Measurements from ENCODE around the gene WNT3A.

Gene WNT3A

GRCh38 chr1:228031276-228031995 lies 24.6 kb downstream of the WNT3A start:
- DNase-seq (ENCODE audit: low spot score): no peak

DNA sequence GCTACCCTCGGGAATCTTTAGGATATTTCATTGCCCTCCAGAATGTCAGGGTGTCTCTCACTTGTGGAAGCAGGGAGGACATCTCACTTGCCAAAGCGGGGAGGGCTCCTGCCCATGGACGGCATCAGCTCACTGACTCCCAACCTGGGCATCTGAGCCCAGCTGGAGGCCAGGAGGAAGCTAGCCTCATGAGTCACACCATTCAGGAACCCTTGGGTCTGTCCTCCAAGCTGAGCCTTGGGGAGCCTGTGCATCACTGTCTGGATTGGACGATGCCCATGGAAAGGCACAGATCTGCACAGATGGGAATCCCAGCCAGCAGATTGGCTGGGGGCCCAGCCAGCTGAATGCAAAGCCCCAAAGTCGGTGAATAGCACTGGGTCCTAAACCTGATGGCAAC lies 25.2 kb downstream of the WNT3A start:
- DNase-seq (ENCODE audit: low spot score): no peak

DNA sequence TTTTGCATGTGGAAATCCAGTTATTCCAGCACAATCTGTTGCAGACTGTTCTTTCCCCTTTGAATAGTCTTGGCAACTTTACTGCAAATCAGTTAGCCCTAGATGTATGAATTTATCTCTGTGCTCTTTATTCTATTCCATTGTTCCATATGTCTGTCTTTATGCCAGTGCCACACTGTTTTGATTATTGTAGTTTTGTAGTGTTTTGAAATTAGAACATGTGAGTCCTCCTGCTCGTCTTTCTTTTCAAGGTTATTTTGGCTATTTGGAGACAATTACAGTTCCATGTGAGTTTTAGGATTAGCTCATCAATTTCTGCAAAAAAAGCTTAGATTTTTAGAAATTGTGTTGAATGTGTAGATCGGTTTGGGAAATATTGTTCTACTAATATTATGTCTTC lies 26.6 kb downstream of the WNT3A start:
- DNase-seq (ENCODE audit: low spot score): no peak

- no peak for DNase-seq (ENCODE audit: low spot score)
Observed at GRCh38 chr1:228034954-228035837, 28.4 kb downstream of the WNT3A start.

- no peak for DNase-seq (ENCODE audit: low spot score)
Observed at GRCh38 chr1:228035844-228036243, 29.0 kb downstream of the WNT3A start.

- no peak for DNase-seq (ENCODE audit: low spot score)
Observed at GRCh38 chr1:228036701-228037231, 30.0 kb downstream of the WNT3A start.

GRCh38 chr1:228037401-228038386 lies 30.9 kb downstream of the WNT3A start:
- DNase-seq (ENCODE audit: low spot score): no peak

GRCh38 chr1:228038387-228039005 lies 31.7 kb downstream of the WNT3A start:
- no peak for DNase-seq (ENCODE audit: low spot score)

- DNase-seq (ENCODE audit: low spot score): no peak
Observed at GRCh38 chr1:228039006-228039903, 32.5 kb downstream of the WNT3A start.

GRCh38 chr1:228039986-228040385 lies 33.2 kb downstream of the WNT3A start:
- DNase-seq (ENCODE audit: low spot score): no peak

- DNase-seq (ENCODE audit: low spot score): no peak
Observed at GRCh38 chr1:228041316-228041715, 34.5 kb downstream of the WNT3A start.

DNA sequence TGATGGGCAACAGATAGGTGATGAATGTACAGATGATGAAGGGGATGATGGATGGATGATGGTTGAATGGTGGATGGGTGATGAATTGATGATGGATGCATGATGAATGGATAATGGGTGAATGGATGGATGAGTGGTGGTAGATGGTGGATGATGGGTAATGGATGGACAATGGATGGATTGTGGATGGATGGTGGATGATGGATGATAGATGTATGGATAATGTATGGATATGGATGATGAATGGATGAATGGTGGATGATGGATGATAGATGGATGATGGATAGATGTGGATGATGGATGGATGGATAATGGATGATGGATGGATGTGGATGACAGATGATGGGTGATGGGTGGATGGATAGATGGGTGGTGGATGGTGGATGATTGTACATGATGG lies 35.7 kb downstream of the WNT3A start:
- DNase-seq (ENCODE audit: low spot score): no peak

- no peak for DNase-seq (ENCODE audit: low spot score)
Observed at GRCh38 chr1:228043281-228043848, 36.6 kb downstream of the WNT3A start.

GRCh38 chr1:228044961-228045360 lies 38.2 kb downstream of the WNT3A start:
- DNase-seq (ENCODE audit: low spot score): no peak

DNA sequence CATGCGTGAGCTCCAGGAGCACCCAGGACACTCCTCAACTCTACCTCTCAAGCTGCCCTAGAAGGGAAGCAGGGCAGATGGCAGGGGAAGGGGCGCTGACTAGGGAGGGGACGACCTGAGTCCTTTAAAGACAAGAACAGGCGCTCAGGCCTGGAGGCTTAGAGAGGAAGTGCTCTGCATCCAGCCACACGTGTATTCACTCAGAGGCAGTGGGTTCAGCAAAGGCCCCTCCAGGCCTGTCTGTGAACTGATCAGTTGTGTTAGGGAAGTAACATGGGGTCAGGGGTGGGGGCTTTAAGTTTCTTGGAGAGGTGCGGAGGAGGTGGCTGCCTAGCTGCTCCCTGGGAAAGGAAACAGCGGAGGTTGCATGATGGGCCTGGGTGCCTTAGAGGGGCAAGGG lies 38.6 kb downstream of the WNT3A start:
- DNase-seq (ENCODE audit: low spot score): no peak

- DNase-seq (ENCODE audit: low spot score): no peak
Observed at GRCh38 chr1:228045871-228046270, 39.1 kb downstream of the WNT3A start.

GRCh38 chr1:228046421-228047182 lies 39.8 kb downstream of the WNT3A start:
- DNase-seq (ENCODE audit: low spot score): no peak

GRCh38 chr1:228047183-228047466 lies 40.3 kb downstream of the WNT3A start:
- DNase-seq (ENCODE audit: low spot score): no peak

- DNase-seq (ENCODE audit: low spot score): no peak
Observed at GRCh38 chr1:228048120-228048519, 41.3 kb downstream of the WNT3A start.
